RWPE1 (cell line): ENCODE data around the gene FAM193B.
A peak's percentile ranks its signal among the peaks of the same experiment; 100 is the strongest.

Experiments
- CTCF ChIA-PET: fragments of 350-600 bp; sonication (Branson Sonifier 250); formaldehyde crosslinking; extraction: SDS; loops from one replicate; lab custom pipeline; 2021; lab: Yijun Ruan, JAX
- POLR2A ChIA-PET: fragments of 400-600 bp; formaldehyde crosslinking; extraction: SDS; loops from one replicate; lab custom pipeline; 2020; ENCODE audit warnings: antibody characterized with exemption; ENCODE audit not compliant: low non-redundant PET; lab: Yijun Ruan, JAX
- DNase-seq: peaks from one replicate; pipeline ENCODE4 v3.0.0; 2012; ENCODE audit warnings: low spot score
- H3K27ac ChIP-seq: fragments of 450-650 bp; 2 replicates; pipeline ENCODE4 v1.5.1; 2017
- CTCF ChIP-seq: fragments of 450-650 bp; conservative IDR thresholded peaks from 2 replicates; pipeline ENCODE4 v1.5.1; 2017; ENCODE audit warnings: low read depth, mild to moderate bottlenecking

FAM193B gene

GRCh38 chr5:177594071-177594470 is 39.7 kb upstream of the FAM193B start:
- ChIA-PET POLR2A (no interaction called here), CTCF (interaction anchor here (0.7 kb wide), 1 partner anchor 163 kb away, joined by 3 read pairs; no protein-coding TSS in a partner anchor)
- no peak overlapping the region for H3K27ac ChIP-seq
- TF ChIP-seq CTCF = no peak
- no peak for DNase-seq

- POLR2A ChIA-PET = interaction anchor here (0.5 kb wide), 1 partner anchor 15 kb away, joined by 4 read pairs; no protein-coding TSS in a partner anchor
- TF ChIP-seq CTCF = no peak
- CTCF ChIA-PET = interaction anchor here (0.6 to 1.1 kb wide), 5 partner anchors 36 to 404 kb away, joined by 3 to 8 read pairs (median 3); no protein-coding TSS in a partner anchor
- no peak overlapping the region for H3K27ac ChIP-seq
- DNase-seq = no peak
These were observed 39.1 kb upstream of the FAM193B start for GRCh38 chr5:177593511-177593910.

GRCh38 chr5:177592905-177593304 is 38.5 kb upstream of the FAM193B start:
- ChIA-PET CTCF (interaction anchor here (0.6 to 1.2 kb wide), 7 partner anchors 14 to 404 kb away, joined by 3 to 8 read pairs (median 4); no protein-coding TSS in a partner anchor), POLR2A (interaction anchor here (0.6 to 0.7 kb wide), 4 partner anchors 11 to 65 kb away, joined by 3 to 6 read pairs (median 3); no protein-coding TSS in a partner anchor)
- peak overlapping the region; percentile 68 for H3K27ac ChIP-seq
- no peak for TF ChIP-seq CTCF
- DNase-seq = no peak

- TF ChIP-seq CTCF = no peak
- H3K27ac ChIP-seq = peak within 1 kb of the TSS; percentile 68
- CTCF ChIA-PET = interaction anchor here (0.6 to 1.2 kb wide), 5 partner anchors 15 to 590 kb away, joined by 3 to 5 read pairs (median 3); no protein-coding TSS in a partner anchor
- POLR2A ChIA-PET = interaction anchor here (0.6 to 1.0 kb wide), 5 partner anchors 11 to 65 kb away, joined by 3 to 6 read pairs (median 3); no protein-coding TSS in a partner anchor
- DNase-seq = peak; percentile 92
These were observed 37.9 kb upstream of the FAM193B start, which contains the start of gene TMED9 for GRCh38 chr5:177592010-177592834. TSS of gene TMED9 (plus strand) at chr5:177592203. CDS start at chr5:177592215, 12 bp downstream.

GRCh38 chr5:177591690-177592009 is 37.3 kb upstream of the FAM193B start:
- DNase-seq = no peak
- ChIA-PET CTCF (interaction anchor here (0.6 to 1.2 kb wide), 2 partner anchors 16 to 591 kb away, joined by 3 to 5 read pairs; no protein-coding TSS in a partner anchor), POLR2A (interaction anchor here (1.0 kb wide), 1 partner anchor 38 kb away, joined by 3 read pairs; no protein-coding TSS in a partner anchor)
- no peak for TF ChIP-seq CTCF
- H3K27ac ChIP-seq = no peak overlapping the region

GRCh38 chr5:177590406-177590805 is 36.0 kb upstream of the FAM193B start:
- H3K27ac ChIP-seq = no peak overlapping the region
- DNase-seq = no peak
- TF ChIP-seq CTCF = no peak
- ChIA-PET CTCF (no interaction called here), POLR2A (no interaction called here)
